H9 (cell line): ENCODE measurements around the gene SLC39A7. TPM values are rescaled to one million over a fixed set of nuclear protein-coding genes. Genes with fewer than 3 reads are reported as not detected.

Experiments
- DNase-seq: peaks from one replicate; pipeline ENCODE4 v3.0.0-alpha.2; 2017
- H2AFZ ChIP-seq: one replicate; pipeline ENCODE4 v1.6.1; 2013; ENCODE audit warnings: mild to moderate bottlenecking, low read length, control low read depth, moderate library complexity
- H2AK5ac ChIP-seq: 2 replicates; pipeline ENCODE4 v1.6.1; 2013; ENCODE audit warnings: low read length, control low read depth, mixed read lengths; ENCODE audit not compliant: insufficient read length
- H2BK120ac ChIP-seq: one replicate; pipeline ENCODE4 v1.6.1; 2013; ENCODE audit warnings: low read depth, mild to moderate bottlenecking, low read length, control low read depth, inconsistent platforms; ENCODE audit not compliant: poor library complexity, severe bottlenecking
- H2BK12ac ChIP-seq: 2 replicates; pipeline ENCODE4 v1.6.1; 2013; ENCODE audit warnings: low read length, control low read depth, mixed read lengths, low read depth; ENCODE audit not compliant: insufficient read length
- H2BK15ac ChIP-seq: 2 replicates; pipeline ENCODE4 v1.6.1; 2013; ENCODE audit warnings: low read depth, low read length, control low read depth
- H2BK20ac ChIP-seq: one replicate; pipeline ENCODE4 v1.6.1; 2013; ENCODE audit warnings: low read depth, mild to moderate bottlenecking, low read length, control low read depth, inconsistent platforms; ENCODE audit not compliant: poor library complexity, severe bottlenecking
- H2BK5ac ChIP-seq: 2 replicates; pipeline ENCODE4 v1.6.1; 2013; ENCODE audit warnings: low read length, control low read depth, mixed read lengths; ENCODE audit not compliant: insufficient read length
- H3K14ac ChIP-seq: 2 replicates; pipeline ENCODE4 v1.6.1; 2013; ENCODE audit warnings: low read length, control low read depth; ENCODE audit not compliant: insufficient read depth
- H3K18ac ChIP-seq: 2 replicates; pipeline ENCODE4 v1.6.1; 2013; ENCODE audit warnings: low read depth, mild to moderate bottlenecking, mixed read lengths, low read length, control low read depth; ENCODE audit not compliant: insufficient read length
- H3K23ac ChIP-seq: 2 replicates; pipeline ENCODE4 v1.6.1; 2013; ENCODE audit warnings: low read length, control low read depth, mixed read lengths, low read depth; ENCODE audit not compliant: insufficient read length
- H3K23me2 ChIP-seq: 2 replicates; pipeline ENCODE4 v1.6.1; 2013; ENCODE audit warnings: low read depth, mild to moderate bottlenecking, mixed read lengths, low read length, control low read depth; ENCODE audit not compliant: insufficient read length, poor library complexity, severe bottlenecking
- H3K27ac ChIP-seq: 2 replicates; pipeline ENCODE4 v1.5.1; 2013; ENCODE audit warnings: low read length, control low read depth, mixed read lengths, low read depth; ENCODE audit not compliant: insufficient read length
- H3K27me3 ChIP-seq: 2 replicates; pipeline ENCODE4 v1.6.1; 2013; ENCODE audit warnings: low read length, control low read depth, inconsistent platforms; ENCODE audit not compliant: insufficient read depth
- H3K4ac ChIP-seq: 2 replicates; pipeline ENCODE4 v1.6.1; 2013; ENCODE audit warnings: low read depth, mild to moderate bottlenecking, control low read depth, inconsistent platforms, low read length, moderate library complexity
- H3K4me1 ChIP-seq: 2 replicates; pipeline ENCODE4 v1.6.1; 2013; ENCODE audit warnings: low read length, control low read depth, inconsistent platforms; ENCODE audit not compliant: insufficient read depth
- H3K4me2 ChIP-seq: 2 replicates; pipeline ENCODE4 v1.6.1; 2013; ENCODE audit warnings: low read length, control low read depth, mixed read lengths; ENCODE audit not compliant: insufficient read length, insufficient read depth
- H3K56ac ChIP-seq: 2 replicates; pipeline ENCODE4 v1.6.1; 2013; ENCODE audit warnings: low read depth, mild to moderate bottlenecking, mixed read lengths, low read length, control low read depth; ENCODE audit not compliant: insufficient read length
- H3K79me1 ChIP-seq: 2 replicates; pipeline ENCODE4 v1.6.1; 2013; ENCODE audit warnings: low read depth, mild to moderate bottlenecking, moderate library complexity, low read length, control low read depth, inconsistent platforms; ENCODE audit not compliant: insufficient read depth, poor library complexity, severe bottlenecking
- H3K79me2 ChIP-seq: 2 replicates; pipeline ENCODE4 v1.6.1; 2013; ENCODE audit warnings: low read length, control low read depth, inconsistent platforms; ENCODE audit not compliant: insufficient read depth
- H3K9ac ChIP-seq: 2 replicates; pipeline ENCODE4 v1.6.1; 2013; ENCODE audit warnings: low read length, control low read depth, mixed read lengths; ENCODE audit not compliant: insufficient read length; ENCODE audit errors: extremely low read depth
- H3K9me3 ChIP-seq: one replicate; pipeline ENCODE4 v1.6.1; 2013; ENCODE audit warnings: low read depth, low read length, inconsistent platforms; ENCODE audit not compliant: control insufficient read depth
- H3T11ph ChIP-seq: one replicate; pipeline ENCODE4 v1.6.1; 2013; ENCODE audit warnings: mild to moderate bottlenecking, low read length, control low read depth, inconsistent platforms
- H4K20me1 ChIP-seq: one replicate; pipeline ENCODE4 v1.6.1; 2013; ENCODE audit not compliant: control insufficient read depth, insufficient read length, insufficient read depth
- H4K5ac ChIP-seq: 2 replicates; pipeline ENCODE4 v1.6.1; 2013; ENCODE audit warnings: low read depth, mild to moderate bottlenecking, mixed read lengths, low read length, control low read depth; ENCODE audit not compliant: insufficient read length
- H4K8ac ChIP-seq: replicated peaks from 2 replicates; pipeline ENCODE4 v1.6.1; 2013; ENCODE audit warnings: low read length, control low read depth, mixed read lengths, low read depth; ENCODE audit not compliant: insufficient read length
- H4K91ac ChIP-seq: 2 replicates; pipeline ENCODE4 v1.6.1; 2013; ENCODE audit warnings: low read depth, mild to moderate bottlenecking, moderate library complexity, mixed read lengths, low read length, control low read depth; ENCODE audit not compliant: insufficient read length
- H3K27ac Mint-ChIP-seq, 3 experiments: 2 replicates in 2 of 3; 3 replicates in 1 of 3; pipeline ENCODE4 v1.8.0; 2020 to 2021; ENCODE audit warnings: mixed read lengths in 3 of 3, mild to moderate bottlenecking in 1 of 3, moderate library complexity in 1 of 3
- H3K27me3 Mint-ChIP-seq: 2 replicates; pipeline ENCODE4 v1.8.0; 2021; ENCODE audit warnings: low read depth, mild to moderate bottlenecking, moderate library complexity, mixed read lengths
- H3K36me3 Mint-ChIP-seq, 3 experiments: 2 replicates in 2 of 3; 3 replicates in 1 of 3; pipeline ENCODE4 v1.8.0; 2020 to 2021; ENCODE audit warnings: low read depth in 3 of 3, mixed read lengths in 3 of 3; ENCODE audit not compliant: insufficient read depth in 1 of 3
- H3K4me1 Mint-ChIP-seq, 2 experiments: 2 replicates each; pipeline ENCODE4 v1.8.0; 2020; ENCODE audit warnings: mixed read lengths in 2 of 2
- H3K4me3 Mint-ChIP-seq, 2 experiments: 2 replicates in 1 of 2; 3 replicates in 1 of 2; pipeline ENCODE4 v1.8.0; 2020 to 2021; ENCODE audit warnings: mild to moderate bottlenecking in 2 of 2, mixed read lengths in 2 of 2, moderate library complexity in 1 of 2
- H3K9me3 Mint-ChIP-seq, 2 experiments: 2 replicates in 1 of 2; 3 replicates in 1 of 2; pipeline ENCODE4 v1.8.0; 2020; ENCODE audit warnings: mild to moderate bottlenecking in 2 of 2, mixed read lengths in 2 of 2, moderate library complexity in 1 of 2
- WGBS: extraction: QIAGEN DNeasy Blood & Tissue Kit; methylation state at CpG from one replicate; pipeline ENCODE4 v1.1.7; 2013; ENCODE audit warnings: missing lambda C conversion rate, low lambda C conversion rate, mixed read lengths; ENCODE audit not compliant: insufficient read length; ENCODE audit errors: extremely low coverage; 5-methylcytosine and 5-hydroxymethylcytosine counted together
- total RNA-seq: library from RNA; stranded (reverse); gene quantifications from 2 replicates; pipeline ENCODE4 v1.2.1, GENCODE V29; 2021
- TF ChIP-seq, protein P1 (sequence below): fragments of 200-600 bp; sonication (generic); conservative IDR thresholded peaks from 3 replicates; pipeline ENCODE4 v1.8.0; 2021; ENCODE audit warnings: antibody characterized with exemption, mild to moderate bottlenecking

Gene SLC39A7
- total RNA-seq, 1 experiment from 2014 or later: 107 TPM

DNA sequence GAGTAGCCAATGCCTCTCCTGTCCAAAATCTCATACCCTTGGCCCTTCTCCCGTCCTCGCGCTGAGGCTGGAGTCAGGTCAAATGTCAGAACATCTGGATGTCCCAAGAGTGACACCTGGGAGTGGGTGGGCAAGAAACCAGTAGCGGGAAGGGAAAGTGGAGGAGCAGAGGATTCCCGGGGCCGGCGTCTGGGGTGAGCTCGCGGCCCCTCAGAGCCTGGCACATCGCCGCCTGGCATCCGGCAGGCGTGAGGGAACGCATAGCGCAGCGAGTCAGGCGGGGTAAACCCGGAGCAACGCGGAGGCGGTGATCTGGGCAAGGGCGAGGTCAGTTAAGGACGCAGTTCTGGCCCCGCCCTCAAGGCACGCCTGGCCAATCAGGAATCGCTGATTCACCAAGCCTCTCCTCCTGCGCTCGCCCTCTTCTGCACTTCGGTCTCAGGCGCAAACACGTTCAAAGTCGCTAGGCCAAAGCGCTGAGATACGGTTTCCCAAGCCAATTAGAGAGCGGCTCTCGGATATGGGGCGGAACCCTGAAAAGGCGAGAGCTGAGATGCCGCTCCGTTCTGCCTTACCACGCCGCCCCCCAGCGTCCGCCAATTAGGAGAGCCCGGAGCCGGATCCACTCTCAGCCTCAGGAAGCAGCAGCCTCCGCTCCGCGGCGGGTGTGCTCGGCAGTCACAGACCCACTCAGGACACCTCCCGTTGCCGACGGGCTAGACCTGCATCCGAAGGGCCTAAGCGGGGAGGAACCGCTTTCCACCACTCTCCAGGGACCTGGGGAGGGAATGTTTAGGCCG is 48.5 kb downstream of the SLC39A7 start:
- H3K4me1 Mint-ChIP-seq: peaks cover 20 to 22% of the 10 kb centered on the region in 2 experiments
- H2BK20ac ChIP-seq: no peak overlapping the region

More for the DNA sequence above, 48.5 kb downstream of the SLC39A7 start:
- Histone ChIP-seq H2BK12ac (no peak overlapping the region), H3K23me2 (peaks cover 17% of the 10 kb centered on the region), H3K4me1 (no peaks in the 10 kb centered on the region; the same call in 1 of the 2 replicates), H2BK120ac (no peak overlapping the region), H2BK5ac (no peak overlapping the region), H3K56ac (no peak overlapping the region), H3K79me2 (no peaks in the 10 kb centered on the region), H3K27ac (no peak overlapping the region), H2AFZ (no peak overlapping the region), H3K4ac (no peak overlapping the region), H3K9ac (peak overlapping the region; percentile 58), H4K20me1 (no peaks in the 10 kb centered on the region), H4K91ac (no peak overlapping the region), H3K79me1 (no peaks in the 10 kb centered on the region), H4K5ac (no peak overlapping the region), H3K27me3 (no peaks in the 10 kb centered on the region; the same call in 1 of the 2 replicates), H2AK5ac (no peak overlapping the region), H3K9me3 (no peaks in the 10 kb centered on the region), H3K23ac (no peak overlapping the region), H4K8ac (no peak overlapping the region), H3K18ac (peak overlapping the region; percentile 66), H3K14ac (peak overlapping the region; percentile 41), H3K4me2 (peak overlapping the region; percentile 77), H2BK15ac (no peak overlapping the region), H3T11ph (no peak overlapping the region)
- H3K27me3 Mint-ChIP-seq: peaks cover 37% of the 10 kb centered on the region
- peak; percentile 99 for DNase-seq
- H3K9me3 Mint-ChIP-seq: no peaks in the 10 kb centered on the region; a peak in 1 of 5 replicates
- WGBS: no CpG with 5 or more reads among the region's 58 CpGs
- H3K36me3 Mint-ChIP-seq: peaks cover 8 to 24% (median 20%) of the 10 kb centered on the region in 3 experiments; a peak in 6 of 7 replicates
- peak overlapping the region; percentile 74 to 83 for H3K4me3 Mint-ChIP-seq
- TF ChIP-seq, protein P1, sequence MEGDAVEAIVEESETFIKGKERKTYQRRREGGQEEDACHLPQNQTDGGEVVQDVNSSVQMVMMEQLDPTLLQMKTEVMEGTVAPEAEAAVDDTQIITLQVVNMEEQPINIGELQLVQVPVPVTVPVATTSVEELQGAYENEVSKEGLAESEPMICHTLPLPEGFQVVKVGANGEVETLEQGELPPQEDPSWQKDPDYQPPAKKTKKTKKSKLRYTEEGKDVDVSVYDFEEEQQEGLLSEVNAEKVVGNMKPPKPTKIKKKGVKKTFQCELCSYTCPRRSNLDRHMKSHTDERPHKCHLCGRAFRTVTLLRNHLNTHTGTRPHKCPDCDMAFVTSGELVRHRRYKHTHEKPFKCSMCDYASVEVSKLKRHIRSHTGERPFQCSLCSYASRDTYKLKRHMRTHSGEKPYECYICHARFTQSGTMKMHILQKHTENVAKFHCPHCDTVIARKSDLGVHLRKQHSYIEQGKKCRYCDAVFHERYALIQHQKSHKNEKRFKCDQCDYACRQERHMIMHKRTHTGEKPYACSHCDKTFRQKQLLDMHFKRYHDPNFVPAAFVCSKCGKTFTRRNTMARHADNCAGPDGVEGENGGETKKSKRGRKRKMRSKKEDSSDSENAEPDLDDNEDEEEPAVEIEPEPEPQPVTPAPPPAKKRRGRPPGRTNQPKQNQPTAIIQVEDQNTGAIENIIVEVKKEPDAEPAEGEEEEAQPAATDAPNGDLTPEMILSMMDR: no peak
- peak overlapping the region in 2 of 3 experiments; percentile 57 to 76; a peak in 3 of 7 replicates for H3K27ac Mint-ChIP-seq
